Fibroblast of skin of right biceps (primary cell): ENCODE results near the gene TNS2.

Source experiments
- DNase-seq: peaks from one replicate; pipeline ENCODE4 v3.0.0-alpha.2; 2013

Gene TNS2

DNA sequence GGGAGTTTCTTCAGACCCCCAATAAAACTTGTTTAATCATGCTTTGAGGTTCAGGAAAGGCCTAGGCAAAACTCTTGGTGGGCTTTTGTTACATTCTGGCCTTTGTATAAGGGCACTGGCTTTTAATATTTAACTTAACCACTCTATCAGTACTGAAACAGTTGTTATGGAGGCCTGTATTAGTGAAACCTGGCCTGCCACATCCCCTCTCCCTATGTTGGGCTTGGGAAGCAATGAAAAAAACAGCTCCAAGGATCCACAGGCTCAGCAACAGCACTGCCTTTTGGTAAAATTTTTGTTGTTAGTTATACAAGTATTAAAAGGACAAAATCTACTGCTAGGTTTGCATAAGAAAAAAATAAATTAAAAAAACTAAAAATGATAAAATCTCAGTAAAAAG lies 64.1 kb downstream of the TNS2 start:
- DNase-seq = no peak
